ENCODE data around the gene SPATA22.
"Not testable (repeated sequence)": the region's sequence is repeated elsewhere in the genome, so short reads cannot be mapped to it uniquely, and the experiment has no call there.

SPATA22 gene

GRCh38 chr17:3469529-3469928 is 2.1 kb downstream of the SPATA22 start:
- DNase-seq, result no peak

GRCh38 chr17:3466355-3466754 is 5.3 kb downstream of the SPATA22 start:
- not testable (repeated sequence) for DNase-seq

GRCh38 chr17:3448059-3448665 is 23.5 kb downstream of the SPATA22 start:
- no peak for DNase-seq

GRCh38 chr17:3447625-3448024 is 24.0 kb downstream of the SPATA22 start:
- no peak for DNase-seq

GRCh38 chr17:3440451-3440850 is 31.2 kb downstream of the SPATA22 start:
- DNase-seq, result no peak

- no peak for DNase-seq
Observed at GRCh38 chr17:3438368-3438767, 33.3 kb downstream of the SPATA22 start.

- DNase-seq, result no peak
Observed at GRCh38 chr17:3433741-3434140, 37.9 kb downstream of the SPATA22 start, which contains the start of gene OR1E2. TSS of gene OR1E2 (minus strand) at chr17:3433841. CDS start at chr17:3433841, 0 bp downstream.

- DNase-seq, result not testable (repeated sequence)
Observed at GRCh38 chr17:3433215-3433614, 38.4 kb downstream of the SPATA22 start.

GRCh38 chr17:3418222-3418621 is 53.4 kb downstream of the SPATA22 start:
- DNase-seq, result no peak

GRCh38 chr17:3415610-3416009 is 56.0 kb downstream of the SPATA22 start:
- DNase-seq, result no peak

- DNase-seq, result not testable (repeated sequence)
Observed at GRCh38 chr17:3412216-3412615, 59.4 kb downstream of the SPATA22 start.

GRCh38 chr17:3411070-3411469 is 60.5 kb downstream of the SPATA22 start, which contains the start of gene OR3A3:
TSS of gene OR3A3 (plus strand) at chr17:3411370.
- no peak for DNase-seq

GRCh38 chr17:3403856-3404255 is 67.8 kb downstream of the SPATA22 start:
- not testable (repeated sequence) for DNase-seq

GRCh38 chr17:3401786-3402185 is 69.8 kb downstream of the SPATA22 start:
- no peak for DNase-seq

GRCh38 chr17:3400055-3400454 is 71.6 kb downstream of the SPATA22 start:
- no peak for DNase-seq

GRCh38 chr17:3398310-3398709 is 73.3 kb downstream of the SPATA22 start, which contains the start of gene OR1E1:
TSS of gene OR1E1 (minus strand) at chr17:3398410. CDS start at chr17:3398410, 0 bp downstream.
- DNase-seq, result no peak

GRCh38 chr17:3397801-3398200 is 73.8 kb downstream of the SPATA22 start:
- DNase-seq, result not testable (repeated sequence)

All from SHP77 treated with DMSO at 0.1 percent for 48 hours (cell line).